Measurements from ENCODE around the gene RRAGC. TPM values are rescaled to one million over a fixed set of nuclear protein-coding genes. Genes with fewer than 3 reads are reported as not detected.
"Not testable (repeated sequence)": the region's sequence is repeated elsewhere in the genome, so short reads cannot be mapped to it uniquely, and the experiment has no call there.

RRAGC gene
- total RNA-seq, 1 donor from 2014 or later = 12.9 TPM

DNA sequence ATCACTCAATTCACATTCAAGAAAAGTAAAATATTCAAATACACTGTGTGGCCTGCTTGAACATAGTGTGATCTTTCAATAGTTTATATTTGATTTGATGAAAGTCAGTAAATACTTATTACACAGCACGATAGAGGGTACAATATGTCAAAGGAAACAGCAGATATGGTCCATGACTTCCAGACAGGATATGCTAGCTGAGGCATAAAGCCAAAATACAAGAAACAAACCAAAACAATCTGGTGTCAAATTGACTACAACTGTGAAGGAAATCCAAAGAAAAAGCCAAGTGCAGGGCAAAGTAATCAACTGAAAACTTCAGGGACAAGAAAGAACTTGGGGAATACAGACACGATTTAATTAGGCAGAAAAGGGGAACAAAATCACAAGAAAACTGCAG is 19.3 kb downstream of the RRAGC start:
- DNase-seq (ENCODE audit: low spot score) = no peak
- H3K4me3 Mint-ChIP-seq = no peak overlapping the region
- H3K27me3 Mint-ChIP-seq (ENCODE audit: insufficient read depth) = peaks cover under 1% of the 10 kb centered on the region
- H3K4me1 Mint-ChIP-seq (ENCODE audit: low read depth) = peaks cover 3% of the 10 kb centered on the region
- no peak overlapping the region for H3K27ac Mint-ChIP-seq
- intact Hi-C loops (cut with micrococcal nuclease) = no loop called here
- no peaks in the 10 kb centered on the region for H3K9me3 Mint-ChIP-seq
- peaks cover 27% of the 10 kb centered on the region for H3K36me3 Mint-ChIP-seq (ENCODE audit: low read depth)

GRCh38 chr1:38839363-38839762 is 20.2 kb downstream of the RRAGC start:
- peaks cover 7% of the 10 kb centered on the region for H3K4me1 Mint-ChIP-seq (ENCODE audit: low read depth)
- intact Hi-C loops (cut with micrococcal nuclease) = loop anchor here (10.0 kb wide), 2 partner anchors 255 to 1385 kb away; no protein-coding TSS in a partner anchor
- H3K9me3 Mint-ChIP-seq = no peaks in the 10 kb centered on the region
- no peak overlapping the region for H3K4me3 Mint-ChIP-seq
- DNase-seq (ENCODE audit: low spot score) = no peak
- H3K27me3 Mint-ChIP-seq (ENCODE audit: insufficient read depth) = peaks cover 4% of the 10 kb centered on the region
- H3K36me3 Mint-ChIP-seq (ENCODE audit: low read depth) = peaks cover 19% of the 10 kb centered on the region
- H3K27ac Mint-ChIP-seq = no peak overlapping the region

GRCh38 chr1:38836316-38836715 is 23.3 kb downstream of the RRAGC start:
- not testable (repeated sequence) for H3K27me3 Mint-ChIP-seq (ENCODE audit: insufficient read depth); H3K27ac Mint-ChIP-seq; H3K4me1 Mint-ChIP-seq (ENCODE audit: low read depth); H3K36me3 Mint-ChIP-seq (ENCODE audit: low read depth); H3K4me3 Mint-ChIP-seq; DNase-seq (ENCODE audit: low spot score); H3K9me3 Mint-ChIP-seq
- intact Hi-C loops (cut with micrococcal nuclease) = loop anchor here (10.0 kb wide), 2 partner anchors 252 to 1382 kb away; no protein-coding TSS in a partner anchor

DNA sequence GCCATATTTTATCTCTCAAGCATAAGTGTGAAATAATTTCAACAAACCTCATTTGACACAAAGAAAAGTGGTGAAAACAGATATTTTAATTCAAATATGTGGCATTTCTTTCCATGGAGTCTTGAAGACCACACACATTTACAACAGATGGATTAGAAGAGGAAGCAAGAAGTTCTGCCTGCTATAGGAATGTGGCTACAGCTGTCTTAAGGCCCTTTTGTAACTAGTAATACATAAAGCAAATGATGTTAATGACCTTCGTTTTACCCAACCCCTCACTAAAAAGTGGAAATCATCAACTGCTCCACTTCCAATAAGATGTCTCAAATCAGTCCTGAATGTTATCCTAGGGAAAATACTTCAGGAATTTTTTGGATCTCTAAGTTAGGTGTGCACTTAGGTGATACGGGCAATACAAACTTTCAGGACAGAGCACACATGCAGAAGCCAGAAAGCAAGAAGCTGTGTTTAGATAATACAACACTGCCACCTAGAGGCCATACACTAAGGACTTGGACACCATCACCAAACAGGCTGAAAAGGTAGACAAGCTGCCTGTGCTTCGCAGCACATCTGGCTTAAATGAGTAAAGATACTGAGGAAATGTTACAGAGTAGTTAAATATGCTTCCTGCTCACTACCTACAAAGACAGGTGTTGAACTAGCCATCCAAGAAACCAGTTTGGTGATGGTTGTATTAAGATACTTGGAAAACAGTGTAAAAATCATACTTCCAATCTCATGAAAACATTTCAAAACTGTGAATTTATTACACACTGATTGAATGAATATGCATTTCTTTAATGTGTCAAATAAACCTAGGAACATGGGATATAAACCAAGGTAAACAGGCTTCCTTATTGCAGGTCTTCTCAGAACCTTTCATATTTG is 24.4 kb downstream of the RRAGC start:
- Mint-ChIP-seq H3K36me3 (ENCODE audit: low read depth) (peaks cover 8% of the 10 kb centered on the region), H3K4me1 (ENCODE audit: low read depth) (peaks cover 7% of the 10 kb centered on the region), H3K27me3 (ENCODE audit: insufficient read depth) (peaks cover 16% of the 10 kb centered on the region), H3K9me3 (no peaks in the 10 kb centered on the region), H3K27ac (no peak overlapping the region), H3K4me3 (no peak overlapping the region)
- intact Hi-C loops (cut with micrococcal nuclease) = loop anchor here (1.0 to 10.0 kb wide), 6 partner anchors 250 to 1380 kb away; partner anchors contain the start of gene SF3A3
- peak; percentile 34 for DNase-seq (ENCODE audit: low spot score)

GRCh38 chr1:38834221-38834782 is 25.3 kb downstream of the RRAGC start:
- Mint-ChIP-seq H3K4me1 (ENCODE audit: low read depth) (peaks cover 7% of the 10 kb centered on the region), H3K9me3 (no peaks in the 10 kb centered on the region), H3K27ac (no peak overlapping the region), H3K4me3 (no peak overlapping the region), H3K36me3 (ENCODE audit: low read depth) (peaks cover 6% of the 10 kb centered on the region), H3K27me3 (ENCODE audit: insufficient read depth) (peaks cover 19% of the 10 kb centered on the region)
- no peak for DNase-seq (ENCODE audit: low spot score)
- intact Hi-C loops (cut with micrococcal nuclease) = loop anchor here (10.0 kb wide), 2 partner anchors 250 to 1380 kb away; no protein-coding TSS in a partner anchor

DNA sequence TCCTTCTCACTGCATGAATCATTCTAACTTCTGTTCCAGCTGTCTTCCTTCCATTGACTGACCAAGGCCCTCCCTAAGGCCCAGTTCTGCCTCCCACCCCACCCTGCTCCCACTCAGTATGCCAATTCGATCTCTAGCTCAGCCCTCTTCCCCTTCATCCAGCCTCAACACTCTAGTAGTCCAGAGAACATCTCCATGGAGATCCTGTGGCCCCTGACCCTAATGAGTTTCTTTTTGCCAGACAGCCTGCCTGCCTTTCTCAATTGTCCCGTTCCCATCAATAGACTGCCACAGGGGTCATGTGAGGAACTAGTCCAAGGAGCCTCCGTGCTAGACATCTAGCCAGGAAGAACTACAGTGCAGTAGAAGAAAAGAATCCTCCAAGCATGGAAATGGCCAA is 26.4 kb downstream of the RRAGC start:
- no peak for DNase-seq (ENCODE audit: low spot score)
- Mint-ChIP-seq H3K9me3 (no peaks in the 10 kb centered on the region), H3K27me3 (ENCODE audit: insufficient read depth) (peaks cover 22% of the 10 kb centered on the region), H3K4me1 (ENCODE audit: low read depth) (peaks cover 7% of the 10 kb centered on the region), H3K4me3 (no peak overlapping the region), H3K36me3 (ENCODE audit: low read depth) (peaks cover 2% of the 10 kb centered on the region), H3K27ac (no peak overlapping the region)
- intact Hi-C loops (cut with micrococcal nuclease) = loop anchor here (10.0 kb wide), 2 partner anchors 248 to 1378 kb away; no protein-coding TSS in a partner anchor

DNA sequence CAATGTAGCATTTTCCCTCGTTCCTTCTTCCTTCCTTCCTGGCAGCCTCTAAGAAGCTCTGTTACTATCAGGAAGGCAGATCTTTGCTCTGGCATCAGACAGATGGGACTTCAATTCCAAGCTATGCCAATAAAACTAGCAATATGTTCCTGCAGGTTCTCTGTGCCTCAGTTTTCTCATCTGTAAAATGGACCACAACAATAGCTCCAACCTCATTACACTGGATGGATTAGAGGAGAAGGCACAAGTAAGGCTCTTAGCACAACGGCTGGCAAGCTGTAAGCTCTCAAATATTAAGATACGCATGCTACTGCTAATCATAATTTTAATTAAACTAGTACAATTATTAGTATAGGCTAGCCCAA is 27.2 kb downstream of the RRAGC start:
- no peak overlapping the region for H3K4me3 Mint-ChIP-seq
- peaks cover 7% of the 10 kb centered on the region for H3K4me1 Mint-ChIP-seq (ENCODE audit: low read depth)
- H3K9me3 Mint-ChIP-seq = no peaks in the 10 kb centered on the region
- intact Hi-C loops (cut with micrococcal nuclease) = loop anchor here (10.0 kb wide), 2 partner anchors 248 to 1378 kb away; no protein-coding TSS in a partner anchor
- H3K36me3 Mint-ChIP-seq (ENCODE audit: low read depth) = no peaks in the 10 kb centered on the region
- H3K27ac Mint-ChIP-seq = no peak overlapping the region
- DNase-seq (ENCODE audit: low spot score) = no peak
- H3K27me3 Mint-ChIP-seq (ENCODE audit: insufficient read depth) = peaks cover 23% of the 10 kb centered on the region

DNA sequence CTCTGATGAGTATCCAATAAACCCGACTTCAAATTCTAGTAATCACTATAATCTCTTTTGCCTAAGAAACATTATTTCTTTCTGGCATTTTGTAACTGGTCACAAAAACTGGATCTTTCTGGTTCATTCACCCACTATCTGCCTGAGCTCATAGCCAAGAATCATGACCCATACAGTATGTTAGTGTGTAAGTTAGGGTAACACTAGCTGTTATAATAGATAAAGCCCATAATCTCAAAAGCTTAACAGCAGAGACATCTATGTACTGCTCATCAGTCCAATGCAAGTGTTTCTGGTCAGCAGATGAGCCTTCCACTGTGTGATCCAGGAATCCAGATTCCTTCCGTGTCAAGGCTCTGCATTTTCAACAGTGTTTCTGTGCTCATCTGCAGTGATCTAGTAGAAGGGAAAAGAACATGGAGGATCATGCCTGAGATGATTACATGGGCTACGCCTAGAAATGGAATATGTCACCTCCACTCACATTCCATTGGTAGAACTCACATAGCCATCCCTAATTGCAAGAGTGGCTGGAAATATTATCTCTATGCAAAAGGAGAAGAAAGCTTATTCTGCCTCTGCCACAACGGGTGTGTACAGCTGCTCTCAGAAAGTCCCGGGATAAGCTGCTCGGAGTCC is 27.7 kb downstream of the RRAGC start:
- no peaks in the 10 kb centered on the region for H3K36me3 Mint-ChIP-seq (ENCODE audit: low read depth)
- no peak for DNase-seq (ENCODE audit: low spot score)
- no peaks in the 10 kb centered on the region for H3K9me3 Mint-ChIP-seq
- intact Hi-C loops (cut with micrococcal nuclease) = loop anchor here (10.0 kb wide), 2 partner anchors 247 to 1377 kb away; no protein-coding TSS in a partner anchor
- H3K27me3 Mint-ChIP-seq (ENCODE audit: insufficient read depth) = peaks cover 27% of the 10 kb centered on the region
- H3K4me1 Mint-ChIP-seq (ENCODE audit: low read depth) = peaks cover 7% of the 10 kb centered on the region
- H3K4me3 Mint-ChIP-seq = no peak overlapping the region
- no peak overlapping the region for H3K27ac Mint-ChIP-seq

GRCh38 chr1:38829368-38829767 is 30.2 kb downstream of the RRAGC start:
- peaks cover 38% of the 10 kb centered on the region for H3K27me3 Mint-ChIP-seq (ENCODE audit: insufficient read depth)
- intact Hi-C loops (cut with micrococcal nuclease) = no loop called here
- no peaks in the 10 kb centered on the region for H3K36me3 Mint-ChIP-seq (ENCODE audit: low read depth)
- no peak for DNase-seq (ENCODE audit: low spot score)
- H3K4me3 Mint-ChIP-seq = no peak overlapping the region
- no peak overlapping the region for H3K27ac Mint-ChIP-seq
- no peaks in the 10 kb centered on the region for H3K4me1 Mint-ChIP-seq (ENCODE audit: low read depth)
- H3K9me3 Mint-ChIP-seq = no peaks in the 10 kb centered on the region

DNA sequence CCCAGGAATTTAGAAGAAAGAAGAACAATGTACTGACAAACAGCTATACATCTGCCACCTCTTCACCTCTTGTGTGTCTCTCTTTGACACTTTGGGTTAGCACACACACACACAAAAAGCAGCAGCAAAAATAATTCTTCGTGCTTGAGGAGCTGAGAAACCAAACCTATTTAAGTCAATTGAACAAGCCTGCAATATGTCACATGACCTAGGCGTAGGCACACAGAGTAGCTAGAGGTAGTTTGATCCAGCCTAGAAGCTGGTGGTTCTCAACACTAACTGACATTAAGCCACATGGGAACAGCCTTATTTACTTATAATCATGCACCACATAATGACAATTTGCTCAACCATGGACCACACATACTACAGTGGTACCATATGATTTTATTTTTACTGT is 32.3 kb downstream of the RRAGC start:
- H3K9me3 Mint-ChIP-seq = no peaks in the 10 kb centered on the region
- no peak overlapping the region for H3K4me3 Mint-ChIP-seq
- no peaks in the 10 kb centered on the region for H3K36me3 Mint-ChIP-seq (ENCODE audit: low read depth)
- no peak for DNase-seq (ENCODE audit: low spot score)
- H3K27ac Mint-ChIP-seq = no peak overlapping the region
- peaks cover 43% of the 10 kb centered on the region for H3K27me3 Mint-ChIP-seq (ENCODE audit: insufficient read depth)
- intact Hi-C loops (cut with micrococcal nuclease) = no loop called here
- no peaks in the 10 kb centered on the region for H3K4me1 Mint-ChIP-seq (ENCODE audit: low read depth)

DNA sequence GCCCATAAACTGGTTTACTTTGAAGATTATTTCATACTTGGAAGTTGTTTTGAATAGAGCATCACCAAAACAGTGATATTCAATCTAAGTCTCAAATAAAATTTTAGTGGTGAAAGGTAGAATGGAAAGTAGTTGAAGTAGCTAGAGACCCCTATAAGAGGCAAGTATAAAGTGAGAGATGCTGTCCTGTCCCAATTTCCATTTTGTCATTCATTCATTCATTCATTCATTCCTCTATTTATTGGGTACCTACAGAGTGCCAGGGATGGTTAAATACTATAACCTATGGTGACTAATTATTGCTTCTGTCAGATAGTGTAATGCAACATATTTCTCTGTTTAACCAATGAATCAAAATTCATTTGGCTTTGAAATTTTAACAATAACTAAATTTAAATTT is 32.7 kb downstream of the RRAGC start:
- Mint-ChIP-seq H3K4me1 (ENCODE audit: low read depth) (no peaks in the 10 kb centered on the region), H3K4me3 (no peak overlapping the region), H3K36me3 (ENCODE audit: low read depth) (no peaks in the 10 kb centered on the region), H3K27ac (no peak overlapping the region), H3K27me3 (ENCODE audit: insufficient read depth) (peaks cover 45% of the 10 kb centered on the region), H3K9me3 (no peaks in the 10 kb centered on the region)
- intact Hi-C loops (cut with micrococcal nuclease) = no loop called here
- DNase-seq (ENCODE audit: low spot score) = no peak

DNA sequence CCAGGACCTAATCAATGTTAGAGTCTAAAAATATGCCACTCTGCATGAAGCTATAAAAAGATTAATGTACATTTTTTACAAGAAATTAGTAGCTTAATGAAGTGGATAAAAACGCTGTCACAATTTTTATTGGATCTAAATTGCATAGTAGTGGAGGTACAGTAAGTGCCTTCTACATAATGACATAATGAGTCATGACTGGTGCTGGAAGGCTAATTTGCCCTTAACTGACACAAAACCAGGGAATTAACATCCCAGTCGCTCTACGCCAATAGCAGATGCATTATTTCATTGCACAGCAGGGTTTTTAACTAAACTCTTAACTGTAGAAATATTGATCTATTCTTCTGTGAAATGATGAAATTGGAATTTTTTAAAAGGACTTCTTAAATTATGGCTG is 33.3 kb downstream of the RRAGC start:
- no peaks in the 10 kb centered on the region for H3K36me3 Mint-ChIP-seq (ENCODE audit: low read depth)
- H3K27me3 Mint-ChIP-seq (ENCODE audit: insufficient read depth) = peaks cover 43% of the 10 kb centered on the region
- DNase-seq (ENCODE audit: low spot score) = no peak
- no peaks in the 10 kb centered on the region for H3K4me1 Mint-ChIP-seq (ENCODE audit: low read depth)
- intact Hi-C loops (cut with micrococcal nuclease) = no loop called here
- H3K27ac Mint-ChIP-seq = no peak overlapping the region
- H3K4me3 Mint-ChIP-seq = no peak overlapping the region
- no peaks in the 10 kb centered on the region for H3K9me3 Mint-ChIP-seq

- no peaks in the 10 kb centered on the region for H3K36me3 Mint-ChIP-seq (ENCODE audit: low read depth)
Observed at GRCh38 chr1:38820860-38821259, 38.7 kb downstream of the RRAGC start.

More at GRCh38 chr1:38820860-38821259, 38.7 kb downstream of the RRAGC start:
- Mint-ChIP-seq H3K4me1 (ENCODE audit: low read depth) (peaks cover 1% of the 10 kb centered on the region), H3K9me3 (no peaks in the 10 kb centered on the region), H3K4me3 (no peak overlapping the region), H3K27ac (no peak overlapping the region), H3K27me3 (ENCODE audit: insufficient read depth) (peaks cover 54% of the 10 kb centered on the region)
- DNase-seq (ENCODE audit: low spot score) = no peak
- intact Hi-C loops (cut with micrococcal nuclease) = no loop called here
